Neuron (in vitro differentiated cells): ENCODE measurements around the gene COX7A2L.
"Not testable (repeated sequence)": the region's sequence is repeated elsewhere in the genome, so short reads cannot be mapped to it uniquely, and the experiment has no call there.

ENCODE experiments used
- H2AFZ ChIP-seq: one replicate; pipeline ENCODE4 v1.6.1; 2013; ENCODE audit warnings: low read depth, mild to moderate bottlenecking, inconsistent platforms, low read length, moderate library complexity
- H3K27me3 ChIP-seq: one replicate; pipeline ENCODE4 v1.6.1; 2013; ENCODE audit warnings: low read length; ENCODE audit not compliant: insufficient read depth
- H3K36me3 ChIP-seq: one replicate; pipeline ENCODE4 v1.6.1; 2013; ENCODE audit warnings: low read length; ENCODE audit not compliant: insufficient read depth
- H3K4me1 ChIP-seq: one replicate; pipeline ENCODE4 v1.6.1; 2013; ENCODE audit warnings: low read length; ENCODE audit not compliant: insufficient read depth
- H3K4me3 ChIP-seq: 2 replicates; pipeline ENCODE4 v1.5.1; 2013; ENCODE audit warnings: mild to moderate bottlenecking, low read length, moderate library complexity
- H3K9me3 ChIP-seq: one replicate; pipeline ENCODE4 v1.6.1; 2013; ENCODE audit warnings: low read length

COX7A2L gene

GRCh38 chr2:42380026-42380425, 19.0 kb upstream of the COX7A2L start:
- not testable (repeated sequence) for H3K4me3 ChIP-seq, H3K27me3 ChIP-seq, H3K36me3 ChIP-seq

GRCh38 chr2:42378415-42378814, 17.4 kb upstream of the COX7A2L start:
- H3K36me3 ChIP-seq: no peaks in the 10 kb centered on the region
- H2AFZ ChIP-seq: no peak overlapping the region
- H3K27me3 ChIP-seq: no peaks in the 10 kb centered on the region
- no peak overlapping the region for H3K4me3 ChIP-seq
- no peaks in the 10 kb centered on the region for H3K9me3 ChIP-seq
- no peaks in the 10 kb centered on the region for H3K4me1 ChIP-seq

More at GRCh38 chr2:42380026-42380425, 19.0 kb upstream of the COX7A2L start:
- H3K4me1 ChIP-seq, H3K9me3 ChIP-seq, H2AFZ ChIP-seq: not testable (repeated sequence)

DNA sequence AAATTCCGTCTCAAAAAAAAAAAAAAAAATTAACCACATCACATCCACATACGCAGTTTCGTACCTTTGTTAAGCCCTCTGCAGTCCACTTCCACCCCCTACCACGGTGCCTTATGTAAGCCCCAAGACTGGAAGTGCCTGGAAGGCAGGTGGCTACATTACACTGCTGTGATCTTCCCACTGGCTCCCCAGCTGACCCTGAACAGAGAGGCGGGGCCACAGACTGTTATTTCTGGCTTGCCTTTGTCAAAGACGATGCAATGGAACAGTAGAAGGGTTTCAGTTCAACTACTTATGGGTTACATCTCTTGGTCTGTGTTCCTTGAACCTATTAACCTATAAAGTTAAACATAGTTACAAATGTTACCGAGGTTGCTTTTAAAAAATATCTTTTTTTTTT, 15.7 kb upstream of the COX7A2L start:
- Histone ChIP-seq H3K9me3 (no peaks in the 10 kb centered on the region), H3K4me1 (no peaks in the 10 kb centered on the region), H3K27me3 (no peaks in the 10 kb centered on the region), H2AFZ (no peak overlapping the region), H3K4me3 (no peak overlapping the region), H3K36me3 (no peaks in the 10 kb centered on the region)

DNA sequence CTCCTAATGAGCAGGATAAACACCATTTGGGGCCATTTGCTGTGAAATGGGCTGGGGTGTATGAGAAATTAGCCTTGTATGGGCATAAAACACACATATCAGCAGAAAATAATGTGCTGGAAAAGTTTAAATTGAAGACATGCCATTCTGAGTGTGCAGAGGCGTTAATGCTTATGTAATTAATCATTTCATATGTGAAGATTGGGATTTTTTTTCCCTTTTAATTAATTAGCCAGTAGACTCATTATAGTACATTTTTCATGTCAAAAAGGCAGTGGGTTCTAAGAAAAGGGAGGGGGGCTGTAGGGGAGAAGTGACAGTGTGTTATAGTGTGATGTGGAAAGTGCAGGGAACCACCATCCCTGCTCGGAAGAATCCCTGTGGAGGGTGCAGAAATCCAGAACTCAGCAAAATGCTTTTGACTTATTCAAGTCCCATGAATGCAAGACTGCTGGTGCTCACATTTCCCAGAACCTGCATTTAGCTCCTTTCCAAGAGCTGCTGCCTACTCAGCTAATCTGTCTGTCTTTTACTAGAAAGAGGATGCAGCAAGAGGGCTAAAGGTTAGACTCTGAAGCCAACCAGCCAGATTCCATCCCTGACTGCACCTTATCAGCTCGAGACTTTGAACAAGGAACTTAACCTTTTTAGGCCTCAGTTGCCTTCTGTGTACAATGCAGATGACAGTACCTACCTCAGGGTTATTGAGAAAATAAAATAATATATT, 11.6 kb upstream of the COX7A2L start:
- Histone ChIP-seq H2AFZ (peak overlapping the region; percentile 1), H3K27me3 (peaks cover 5% of the 10 kb centered on the region), H3K4me1 (no peaks in the 10 kb centered on the region), H3K9me3 (no peaks in the 10 kb centered on the region), H3K36me3 (no peaks in the 10 kb centered on the region), H3K4me3 (no peak overlapping the region)

DNA sequence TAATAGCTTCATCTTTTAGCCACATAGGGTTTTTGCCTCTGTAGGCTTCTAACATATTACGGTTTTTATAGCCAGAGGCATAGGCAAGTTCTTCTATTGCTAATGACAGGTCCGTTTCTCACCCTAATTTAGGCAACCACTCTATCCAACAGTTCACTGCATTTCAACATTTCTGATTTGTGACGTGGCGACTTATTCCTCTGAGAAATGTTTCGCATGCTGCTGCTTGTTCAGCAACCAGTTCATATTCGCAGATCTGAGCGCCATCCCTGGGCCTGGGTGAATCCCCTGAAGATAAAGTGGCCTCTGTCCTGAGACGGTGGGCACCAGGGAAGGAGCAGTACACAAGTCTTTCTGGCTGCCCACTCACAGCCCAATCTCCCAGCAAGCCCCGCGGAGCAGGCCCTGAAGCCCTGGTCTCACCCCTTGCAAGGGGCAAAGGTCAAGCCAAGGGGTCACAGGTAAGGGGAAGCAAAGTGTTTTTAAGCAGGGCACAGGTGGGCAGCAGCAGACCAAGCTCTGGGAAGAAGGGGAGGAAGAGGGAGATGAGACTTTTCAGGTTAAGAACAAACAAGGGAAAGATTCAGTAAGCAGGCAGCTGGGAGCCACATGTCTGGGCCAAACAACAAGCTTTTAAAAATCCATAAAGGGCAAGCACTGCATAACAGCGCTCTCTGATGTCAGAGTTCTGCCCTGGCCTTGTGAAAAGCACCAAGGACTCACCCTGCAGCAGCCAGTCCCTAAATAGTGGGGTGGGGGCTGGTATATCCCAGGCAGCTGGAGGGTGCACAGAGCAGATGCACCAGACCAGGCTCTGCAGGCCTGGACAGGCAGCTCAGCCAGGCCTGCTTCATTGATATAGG, 10.8 kb upstream of the COX7A2L start:
- Histone ChIP-seq H3K4me3 (no peak overlapping the region), H3K4me1 (no peaks in the 10 kb centered on the region), H3K36me3 (no peaks in the 10 kb centered on the region), H3K27me3 (peaks cover 6% of the 10 kb centered on the region), H3K9me3 (no peaks in the 10 kb centered on the region), H2AFZ (peak overlapping the region; percentile 1)

GRCh38 chr2:42369532-42370229, 8.7 kb upstream of the COX7A2L start:
- H3K27me3 ChIP-seq: peaks cover 13% of the 10 kb centered on the region
- H3K4me3 ChIP-seq: no peak overlapping the region
- no peak overlapping the region for H2AFZ ChIP-seq
- no peaks in the 10 kb centered on the region for H3K36me3 ChIP-seq
- no peaks in the 10 kb centered on the region for H3K4me1 ChIP-seq
- H3K9me3 ChIP-seq: no peaks in the 10 kb centered on the region

- H3K9me3 ChIP-seq: no peaks in the 10 kb centered on the region
- no peak overlapping the region for H3K4me3 ChIP-seq
- peaks cover 13% of the 10 kb centered on the region for H3K27me3 ChIP-seq
- H2AFZ ChIP-seq: no peak overlapping the region
- no peaks in the 10 kb centered on the region for H3K36me3 ChIP-seq
- H3K4me1 ChIP-seq: no peaks in the 10 kb centered on the region
Observed at GRCh38 chr2:42368817-42369531, 8.0 kb upstream of the COX7A2L start.

GRCh38 chr2:42367835-42368234, 6.8 kb upstream of the COX7A2L start:
- H3K4me1 ChIP-seq: no peaks in the 10 kb centered on the region
- no peak overlapping the region for H3K4me3 ChIP-seq
- H3K9me3 ChIP-seq: no peaks in the 10 kb centered on the region
- peaks cover 16% of the 10 kb centered on the region for H3K27me3 ChIP-seq
- H3K36me3 ChIP-seq: no peaks in the 10 kb centered on the region
- H2AFZ ChIP-seq: no peak overlapping the region

GRCh38 chr2:42366411-42366810, 5.4 kb upstream of the COX7A2L start:
- Histone ChIP-seq H3K27me3 (peaks cover 19% of the 10 kb centered on the region), H3K36me3 (no peaks in the 10 kb centered on the region), H3K9me3 (no peaks in the 10 kb centered on the region), H3K4me1 (peaks cover 5% of the 10 kb centered on the region), H2AFZ (no peak overlapping the region), H3K4me3 (no peak overlapping the region)

DNA sequence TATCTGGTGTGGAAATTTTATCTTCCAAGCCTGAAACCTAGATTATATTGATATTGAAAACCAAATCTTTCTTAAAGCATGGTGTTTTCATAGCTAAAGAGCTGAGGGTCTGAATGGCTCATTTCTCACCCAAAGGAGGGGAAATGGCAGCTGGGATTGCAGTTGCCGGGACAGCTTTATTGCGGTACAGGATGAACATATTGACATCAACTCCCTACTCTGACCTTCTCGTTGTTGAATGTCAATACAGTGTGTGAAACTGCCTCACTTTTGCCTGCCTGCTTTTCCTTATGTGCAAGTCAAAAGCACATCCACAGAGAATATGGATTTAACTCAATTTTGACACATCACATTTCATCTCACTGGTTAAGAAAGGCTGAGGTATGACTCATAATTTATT, 3.6 kb upstream of the COX7A2L start:
- no peak overlapping the region for H3K4me3 ChIP-seq
- H3K36me3 ChIP-seq: no peaks in the 10 kb centered on the region
- no peak overlapping the region for H2AFZ ChIP-seq
- H3K27me3 ChIP-seq: peaks cover 19% of the 10 kb centered on the region
- no peaks in the 10 kb centered on the region for H3K9me3 ChIP-seq
- H3K4me1 ChIP-seq: peaks cover 11% of the 10 kb centered on the region

DNA sequence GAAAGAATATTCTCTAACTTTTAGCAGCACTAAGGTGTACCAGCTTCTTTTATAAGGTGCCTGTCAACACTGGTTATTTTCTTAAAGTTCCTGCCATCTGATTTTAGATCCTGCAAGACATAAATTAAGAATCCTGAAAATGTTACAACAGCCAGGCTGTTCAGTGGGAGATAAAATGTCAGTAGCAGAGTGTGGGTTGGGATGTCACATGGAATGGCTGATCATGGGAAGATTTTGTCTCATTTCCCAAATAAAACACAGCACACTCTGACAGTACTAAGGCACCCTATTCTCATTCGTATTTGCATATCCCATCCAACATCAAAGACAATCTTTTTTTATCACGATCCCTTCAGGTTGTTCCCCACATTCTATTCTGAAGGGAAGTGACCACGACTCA, 2.4 kb upstream of the COX7A2L start:
- no peaks in the 10 kb centered on the region for H3K36me3 ChIP-seq
- no peak overlapping the region for H3K4me3 ChIP-seq
- peaks cover 19% of the 10 kb centered on the region for H3K4me1 ChIP-seq
- H3K27me3 ChIP-seq: peaks cover 16% of the 10 kb centered on the region
- no peak overlapping the region for H2AFZ ChIP-seq
- H3K9me3 ChIP-seq: no peaks in the 10 kb centered on the region

- peak overlapping the region; percentile 53 for H2AFZ ChIP-seq
- H3K4me3 ChIP-seq: peak overlapping the region; percentile 47
- no peaks in the 10 kb centered on the region for H3K9me3 ChIP-seq
- peaks cover 13% of the 10 kb centered on the region for H3K27me3 ChIP-seq
- no peaks in the 10 kb centered on the region for H3K36me3 ChIP-seq
- H3K4me1 ChIP-seq: peaks cover 19% of the 10 kb centered on the region
Observed at GRCh38 chr2:42361728-42362283, 789 bp upstream of the COX7A2L start.
